Erythroblast (primary cell): Measurements from ENCODE around the gene PROX1.

Source experiments
- GATA1 ChIP-seq: IDR thresholded peaks from 2 replicates; pipeline ENCODE4 v1.6.1; 2011; ENCODE audit warnings: low read depth, mild to moderate bottlenecking, control low read depth, low read length, moderate library complexity
- POLR2A ChIP-seq: IDR thresholded peaks from 2 replicates; pipeline ENCODE4 v1.6.1; 2011; ENCODE audit warnings: mild to moderate bottlenecking, low read length

DNA sequence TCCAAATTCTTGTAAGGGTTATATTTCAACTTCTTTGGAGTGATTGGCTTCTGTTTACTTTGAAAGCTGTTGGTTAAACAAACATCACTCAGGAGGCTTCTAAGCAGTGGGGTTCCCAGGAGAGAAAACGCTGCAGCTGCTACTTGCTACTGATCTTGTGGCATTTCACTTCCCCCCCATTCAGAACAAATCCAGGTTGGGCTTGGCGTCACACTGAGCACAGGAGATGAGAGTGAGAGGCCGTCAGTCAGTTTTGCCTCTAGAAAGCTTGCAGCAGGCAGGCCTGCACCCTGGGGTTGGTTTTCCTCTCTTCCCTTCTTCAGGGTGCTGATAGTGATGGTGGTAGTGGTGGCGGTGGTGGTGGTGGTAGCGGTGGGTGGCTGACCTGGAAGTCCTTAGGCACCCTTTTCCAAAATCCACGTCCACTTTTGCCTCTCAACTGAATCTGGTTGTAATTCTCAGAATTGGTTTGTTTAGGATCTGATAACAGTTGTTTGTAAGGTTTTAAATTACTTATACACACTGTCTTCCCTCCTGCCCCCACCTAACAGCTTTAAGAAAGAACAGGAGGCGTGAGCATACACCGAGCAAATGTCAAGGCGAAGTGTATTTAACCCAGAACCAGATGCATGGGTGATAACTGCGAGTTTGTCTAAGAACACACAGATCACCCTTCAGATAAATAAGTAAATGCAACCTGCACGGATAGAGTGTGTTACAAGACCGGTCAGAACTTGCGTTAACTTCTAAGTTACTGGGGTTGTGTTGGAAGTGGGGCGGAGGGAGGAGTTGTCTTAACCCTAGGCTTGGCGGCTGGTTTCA is 3.2 kb upstream of the PROX1 start:
- TF ChIP-seq POLR2A (no peak), GATA1 (no peak)
